Activated T-cell treated with anti-CD3 and anti-CD28 coated beads, Interleukin-2, amount 50 U/mL, for 4 hours (primary cell): ENCODE data around the gene CSAD. TPM values are rescaled to one million over a fixed set of nuclear protein-coding genes. Genes with fewer than 3 reads are reported as not detected.

Experiments used
- ATAC-seq, 2 donors: fragments of 200-7000 bp; cut with Tn5 transposase; one replicate each; pipeline ENCODE4 v1.10.0; 2021
- DNase-seq: peaks from one replicate; pipeline ENCODE4 v3.0.0-alpha.2; 2020
- H3K27me3 Mint-ChIP-seq: one replicate; pipeline ENCODE4 v1.8.0; 2021; ENCODE audit warnings: low read depth, mixed read lengths
- H3K36me3 Mint-ChIP-seq: one replicate; pipeline ENCODE4 v1.8.0; 2022; ENCODE audit warnings: mixed read lengths; ENCODE audit not compliant: insufficient read depth
- H3K4me1 Mint-ChIP-seq: one replicate; pipeline ENCODE4 v1.8.0; 2021; ENCODE audit warnings: low read depth, mixed read lengths
- H3K4me3 Mint-ChIP-seq: one replicate; pipeline ENCODE4 v1.8.0; 2021; ENCODE audit warnings: mild to moderate bottlenecking, moderate library complexity, mixed read lengths
- H3K9me3 Mint-ChIP-seq: one replicate; pipeline ENCODE4 v1.8.0; 2021; ENCODE audit warnings: mixed read lengths
- total RNA-seq, 3 donors: library from RNA; stranded (reverse); gene quantifications; one replicate each; pipeline ENCODE4 v1.2.1, GENCODE V29; 2021

CSAD gene
- total RNA-seq, result 10 to 100 TPM in 1 of 3 donors, 1 to 10 TPM in 2; 8.0 to 10.6 (median 9.3) TPM

GRCh38 chr12:53180220-53180930 is at the start of gene CSAD, which contains the start of gene ZNF740:
TSS of gene CSAD (minus strand) at chr12:53180925. CDS start at chr12:53173470, 7,455 bp downstream.
TSS of gene ZNF740 (plus strand) at chr12:53180722. CDS start at chr12:53181984, 1,262 bp downstream.
- Mint-ChIP-seq H3K4me1 (peaks cover 52% of the 10 kb centered on the region), H3K4me3 (peak within 1 kb of the TSS; percentile 97), H3K27me3 (no peaks in the 10 kb centered on the region), H3K36me3 (peaks cover 15% of the 10 kb centered on the region), H3K9me3 (no peaks in the 10 kb centered on the region)
- peak; percentile 97 for DNase-seq
- ATAC-seq, result peak; percentile 95

GRCh38 chr12:53230108-53230845 is 49.6 kb upstream of the CSAD start:
- Mint-ChIP-seq H3K4me1 (peaks cover 65% of the 10 kb centered on the region), H3K27me3 (no peaks in the 10 kb centered on the region), H3K36me3 (peaks cover 4% of the 10 kb centered on the region), H3K4me3 (peak overlapping the region; percentile 56), H3K9me3 (no peaks in the 10 kb centered on the region)
- ATAC-seq (no peak), DNase-seq (no peak)

GRCh38 chr12:53229454-53229853 is 48.7 kb upstream of the CSAD start:
- ATAC-seq (no peak), DNase-seq (no peak)
- H3K27me3 Mint-ChIP-seq, result no peaks in the 10 kb centered on the region
- H3K9me3 Mint-ChIP-seq, result no peaks in the 10 kb centered on the region
- peak overlapping the region; percentile 56 for H3K4me3 Mint-ChIP-seq
- peaks cover 4% of the 10 kb centered on the region for H3K36me3 Mint-ChIP-seq
- peaks cover 70% of the 10 kb centered on the region for H3K4me1 Mint-ChIP-seq

- Mint-ChIP-seq H3K36me3 (peaks cover 4% of the 10 kb centered on the region), H3K9me3 (no peaks in the 10 kb centered on the region), H3K4me1 (peaks cover 71% of the 10 kb centered on the region), H3K27me3 (no peaks in the 10 kb centered on the region), H3K4me3 (no peak overlapping the region)
- DNase-seq, result no peak
- ATAC-seq, result no peak
These were observed 47.1 kb upstream of the CSAD start for GRCh38 chr12:53227836-53228235.

- DNase-seq, result no peak
- Mint-ChIP-seq H3K4me1 (peaks cover 71% of the 10 kb centered on the region), H3K4me3 (peak overlapping the region; percentile 4), H3K27me3 (no peaks in the 10 kb centered on the region), H3K9me3 (no peaks in the 10 kb centered on the region), H3K36me3 (peaks cover 4% of the 10 kb centered on the region)
- ATAC-seq, result no peak
These were observed 46.6 kb upstream of the CSAD start for GRCh38 chr12:53227341-53227740.

- H3K4me3 Mint-ChIP-seq, result peak overlapping the region; percentile 4
- H3K9me3 Mint-ChIP-seq, result no peaks in the 10 kb centered on the region
- H3K36me3 Mint-ChIP-seq, result peaks cover 4% of the 10 kb centered on the region
- H3K4me1 Mint-ChIP-seq, result peaks cover 75% of the 10 kb centered on the region
- ATAC-seq (no peak), DNase-seq (no peak)
- H3K27me3 Mint-ChIP-seq, result no peaks in the 10 kb centered on the region
These were observed 46.1 kb upstream of the CSAD start for GRCh38 chr12:53226815-53227214.

- no peak overlapping the region for H3K4me3 Mint-ChIP-seq
- no peaks in the 10 kb centered on the region for H3K27me3 Mint-ChIP-seq
- ATAC-seq, result no peak
- no peaks in the 10 kb centered on the region for H3K9me3 Mint-ChIP-seq
- no peak for DNase-seq
- H3K4me1 Mint-ChIP-seq, result peaks cover 70% of the 10 kb centered on the region
- H3K36me3 Mint-ChIP-seq, result peaks cover 4% of the 10 kb centered on the region
These were observed 45.1 kb upstream of the CSAD start for GRCh38 chr12:53225635-53226424.

GRCh38 chr12:53224897-53225634 is 44.3 kb upstream of the CSAD start:
- no peak for ATAC-seq
- Mint-ChIP-seq H3K4me1 (peaks cover 70% of the 10 kb centered on the region), H3K27me3 (no peaks in the 10 kb centered on the region), H3K9me3 (no peaks in the 10 kb centered on the region), H3K4me3 (no peak overlapping the region), H3K36me3 (peaks cover 4% of the 10 kb centered on the region)
- DNase-seq, result no peak

- H3K4me3 Mint-ChIP-seq, result peak overlapping the region; percentile 45
- H3K27me3 Mint-ChIP-seq, result no peaks in the 10 kb centered on the region
- DNase-seq (no peak), ATAC-seq (no peak)
- no peaks in the 10 kb centered on the region for H3K9me3 Mint-ChIP-seq
- peaks cover 4% of the 10 kb centered on the region for H3K36me3 Mint-ChIP-seq
- H3K4me1 Mint-ChIP-seq, result peaks cover 67% of the 10 kb centered on the region
These were observed 43.6 kb upstream of the CSAD start for GRCh38 chr12:53224061-53224896.

- Mint-ChIP-seq H3K9me3 (no peaks in the 10 kb centered on the region), H3K36me3 (peaks cover 4% of the 10 kb centered on the region), H3K4me3 (peak overlapping the region; percentile 81), H3K4me1 (peaks cover 69% of the 10 kb centered on the region), H3K27me3 (no peaks in the 10 kb centered on the region)
- ATAC-seq, result no peak
- no peak for DNase-seq
These were observed 42.8 kb upstream of the CSAD start for GRCh38 chr12:53223389-53224060.

- H3K4me3 Mint-ChIP-seq, result peak overlapping the region; percentile 81
- ATAC-seq (no peak), DNase-seq (no peak)
- no peaks in the 10 kb centered on the region for H3K9me3 Mint-ChIP-seq
- H3K36me3 Mint-ChIP-seq, result peaks cover 4% of the 10 kb centered on the region
- H3K27me3 Mint-ChIP-seq, result no peaks in the 10 kb centered on the region
- peaks cover 72% of the 10 kb centered on the region for H3K4me1 Mint-ChIP-seq
These were observed 42.1 kb upstream of the CSAD start for GRCh38 chr12:53222806-53223261.

GRCh38 chr12:53222170-53222721 is 41.5 kb upstream of the CSAD start:
- Mint-ChIP-seq H3K27me3 (no peaks in the 10 kb centered on the region), H3K36me3 (peaks cover 4% of the 10 kb centered on the region), H3K4me1 (peaks cover 75% of the 10 kb centered on the region), H3K4me3 (peak overlapping the region; percentile 81), H3K9me3 (no peaks in the 10 kb centered on the region)
- no peak for DNase-seq
- no peak for ATAC-seq
